ENCODE data around the gene WFDC2. TPM values are rescaled to one million over a fixed set of nuclear protein-coding genes. Genes with fewer than 3 reads are reported as not detected.

The WFDC2 gene
- total and polyA plus RNA-seq, 2 experiments from 2014 or later: 12.6 to 99.1 TPM

DNA sequence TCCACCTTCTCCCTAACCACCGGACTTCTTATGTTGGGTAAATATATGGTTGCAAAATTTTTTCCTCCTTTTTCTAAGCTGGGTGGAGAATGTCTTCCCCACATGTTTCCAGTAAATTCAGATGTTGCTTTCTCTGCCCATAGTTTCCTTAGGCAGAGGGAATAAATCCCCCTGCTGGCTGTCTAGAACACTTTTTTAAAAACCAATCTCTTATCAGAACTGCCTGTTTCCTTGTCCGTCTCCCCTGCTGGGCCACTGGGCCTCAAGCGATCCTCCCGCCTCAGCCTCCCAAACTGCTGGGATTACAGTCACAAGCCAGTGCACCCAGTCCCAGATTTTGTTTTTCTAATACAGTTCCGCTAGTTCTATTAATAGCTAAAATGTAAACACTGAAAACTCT, 9.9 kb upstream of the WFDC2 start:
- no peaks in the 10 kb centered on the region for H4K20me1 ChIP-seq (ENCODE audit: insufficient read depth, poor library complexity, severe bottlenecking)
- WGBS (ENCODE audit: low lambda C conversion rate, missing lambda C conversion rate): 69% methylated on average over 5 of the region's 5 CpGs
- H3K79me2 ChIP-seq: no peaks in the 10 kb centered on the region
- no peak overlapping the region for H3K4me3 ChIP-seq
- no peak overlapping the region for H3K27ac ChIP-seq
- TF ChIP-seq EZH2phosphoT487 (IDR thresholded peaks at IDR 0.05; ENCODE audit: low read depth, severe bottlenecking, unreplicated experiment) (no peak), EZH2 (IDR thresholded peaks at IDR 0.05; ENCODE audit: borderline replicate concordance) (no peak)
- TF ChIP-seq, protein P1, sequence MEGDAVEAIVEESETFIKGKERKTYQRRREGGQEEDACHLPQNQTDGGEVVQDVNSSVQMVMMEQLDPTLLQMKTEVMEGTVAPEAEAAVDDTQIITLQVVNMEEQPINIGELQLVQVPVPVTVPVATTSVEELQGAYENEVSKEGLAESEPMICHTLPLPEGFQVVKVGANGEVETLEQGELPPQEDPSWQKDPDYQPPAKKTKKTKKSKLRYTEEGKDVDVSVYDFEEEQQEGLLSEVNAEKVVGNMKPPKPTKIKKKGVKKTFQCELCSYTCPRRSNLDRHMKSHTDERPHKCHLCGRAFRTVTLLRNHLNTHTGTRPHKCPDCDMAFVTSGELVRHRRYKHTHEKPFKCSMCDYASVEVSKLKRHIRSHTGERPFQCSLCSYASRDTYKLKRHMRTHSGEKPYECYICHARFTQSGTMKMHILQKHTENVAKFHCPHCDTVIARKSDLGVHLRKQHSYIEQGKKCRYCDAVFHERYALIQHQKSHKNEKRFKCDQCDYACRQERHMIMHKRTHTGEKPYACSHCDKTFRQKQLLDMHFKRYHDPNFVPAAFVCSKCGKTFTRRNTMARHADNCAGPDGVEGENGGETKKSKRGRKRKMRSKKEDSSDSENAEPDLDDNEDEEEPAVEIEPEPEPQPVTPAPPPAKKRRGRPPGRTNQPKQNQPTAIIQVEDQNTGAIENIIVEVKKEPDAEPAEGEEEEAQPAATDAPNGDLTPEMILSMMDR (IDR thresholded peaks at IDR 0.05; ENCODE audit: poor library complexity): peak; percentile 23
- H3K9me2 ChIP-seq (replicated peaks; ENCODE audit: insufficient read depth): no peaks in the 10 kb centered on the region
- H3K36me3 ChIP-seq (replicated peaks; ENCODE audit: insufficient read depth, low read depth): no peaks in the 10 kb centered on the region
- no peaks in the 10 kb centered on the region for H3K9me3 ChIP-seq (ENCODE audit: low read depth)
- no peaks in the 10 kb centered on the region for H3K4me1 ChIP-seq (ENCODE audit: insufficient read depth)
- H3K4me2 ChIP-seq: no peak overlapping the region
- no peak overlapping the region for H2AFZ ChIP-seq
- no peak for DNase-seq (ENCODE audit: low spot score)
- no peaks in the 10 kb centered on the region for H3K27me3 ChIP-seq

- H2AFZ ChIP-seq: no peak overlapping the region
- no peak for DNase-seq (ENCODE audit: low spot score)
- H3K4me1 ChIP-seq (ENCODE audit: insufficient read depth): no peaks in the 10 kb centered on the region
- H3K9me2 ChIP-seq (replicated peaks; ENCODE audit: insufficient read depth): no peaks in the 10 kb centered on the region
- TF ChIP-seq, protein P1 (IDR thresholded peaks at IDR 0.05; ENCODE audit: poor library complexity): no peak
- TF ChIP-seq EZH2phosphoT487 (IDR thresholded peaks at IDR 0.05; ENCODE audit: low read depth, severe bottlenecking, unreplicated experiment) (no peak), EZH2 (IDR thresholded peaks at IDR 0.05; ENCODE audit: borderline replicate concordance) (no peak)
- no peak overlapping the region for H3K27ac ChIP-seq
- H3K9me3 ChIP-seq (ENCODE audit: low read depth): no peaks in the 10 kb centered on the region
- H3K36me3 ChIP-seq (replicated peaks; ENCODE audit: insufficient read depth, low read depth): no peaks in the 10 kb centered on the region
- no peaks in the 10 kb centered on the region for H3K79me2 ChIP-seq
- no peaks in the 10 kb centered on the region for H4K20me1 ChIP-seq (ENCODE audit: insufficient read depth, poor library complexity, severe bottlenecking)
- no peaks in the 10 kb centered on the region for H3K27me3 ChIP-seq
- no peak overlapping the region for H3K4me2 ChIP-seq
- 58% methylated on average over 1 of the region's 1 CpG for WGBS (ENCODE audit: low lambda C conversion rate, missing lambda C conversion rate)
- no peak overlapping the region for H3K4me3 ChIP-seq
Measured at GRCh38 chr20:45461225-45461624, 8.3 kb upstream of the WFDC2 start.

DNA sequence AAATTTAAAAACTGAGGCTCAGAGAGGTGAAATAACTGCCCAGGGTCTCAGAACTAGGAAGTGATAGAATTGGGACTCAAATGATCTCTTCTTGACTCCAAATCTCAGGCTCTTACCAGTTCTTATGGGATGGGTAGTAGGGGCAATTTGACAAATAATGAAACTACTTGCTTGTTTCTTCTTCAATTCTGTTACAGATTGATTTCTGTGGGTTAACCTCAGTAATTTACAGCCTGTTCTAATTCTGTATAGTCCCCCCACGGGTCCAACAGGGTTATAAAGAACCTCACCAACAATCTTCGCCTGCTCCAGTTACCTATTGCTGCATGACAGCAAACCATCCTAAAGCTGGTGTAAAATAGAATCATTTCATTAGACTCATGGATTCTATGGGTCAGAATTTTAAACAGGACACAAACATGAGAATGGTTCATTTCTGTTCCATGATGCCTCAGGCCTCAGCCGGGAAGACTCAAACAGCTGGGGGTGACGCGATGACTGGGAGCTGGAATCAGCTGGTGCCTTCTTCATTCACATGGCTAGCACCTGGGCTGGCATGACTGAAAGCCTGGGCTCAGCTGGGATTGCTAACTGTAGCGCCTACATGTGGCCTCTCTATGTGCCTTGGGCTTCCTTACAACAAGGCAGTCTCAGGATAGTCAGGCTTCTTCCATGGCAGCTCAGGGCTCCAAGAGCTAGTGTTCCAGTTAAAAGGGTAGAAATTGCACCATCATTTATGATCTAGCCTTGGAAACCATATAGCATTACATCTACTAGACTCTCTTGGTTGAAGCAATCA, 6.6 kb upstream of the WFDC2 start:
- Histone ChIP-seq H3K36me3 (replicated peaks; ENCODE audit: insufficient read depth, low read depth) (no peaks in the 10 kb centered on the region), H3K4me2 (no peak overlapping the region), H3K9me2 (replicated peaks; ENCODE audit: insufficient read depth) (no peaks in the 10 kb centered on the region), H3K9me3 (ENCODE audit: low read depth) (no peaks in the 10 kb centered on the region), H3K27ac (no peak overlapping the region), H3K27me3 (no peaks in the 10 kb centered on the region), H3K79me2 (no peaks in the 10 kb centered on the region), H3K4me3 (no peak overlapping the region), H3K4me1 (ENCODE audit: insufficient read depth) (no peaks in the 10 kb centered on the region), H2AFZ (no peak overlapping the region), H4K20me1 (ENCODE audit: insufficient read depth, poor library complexity, severe bottlenecking) (no peaks in the 10 kb centered on the region)
- no peak for DNase-seq (ENCODE audit: low spot score)
- TF ChIP-seq, protein P1 (IDR thresholded peaks at IDR 0.05; ENCODE audit: poor library complexity): no peak
- TF ChIP-seq EZH2 (IDR thresholded peaks at IDR 0.05; ENCODE audit: borderline replicate concordance): no peak
- TF ChIP-seq EZH2phosphoT487 (IDR thresholded peaks at IDR 0.05; ENCODE audit: low read depth, severe bottlenecking, unreplicated experiment): no peak
- WGBS (ENCODE audit: low lambda C conversion rate, missing lambda C conversion rate): 86% methylated on average over 6 of the region's 6 CpGs

Measured in hepatocyte (in vitro differentiated cells).